ENCODE data around the gene AEN.

AEN gene

GRCh38 chr15:88606070-88606794, 14.9 kb upstream of the AEN start:
- no peak for DNase-seq (ENCODE audit: low read depth)
- TF ChIP-seq, protein P1, sequence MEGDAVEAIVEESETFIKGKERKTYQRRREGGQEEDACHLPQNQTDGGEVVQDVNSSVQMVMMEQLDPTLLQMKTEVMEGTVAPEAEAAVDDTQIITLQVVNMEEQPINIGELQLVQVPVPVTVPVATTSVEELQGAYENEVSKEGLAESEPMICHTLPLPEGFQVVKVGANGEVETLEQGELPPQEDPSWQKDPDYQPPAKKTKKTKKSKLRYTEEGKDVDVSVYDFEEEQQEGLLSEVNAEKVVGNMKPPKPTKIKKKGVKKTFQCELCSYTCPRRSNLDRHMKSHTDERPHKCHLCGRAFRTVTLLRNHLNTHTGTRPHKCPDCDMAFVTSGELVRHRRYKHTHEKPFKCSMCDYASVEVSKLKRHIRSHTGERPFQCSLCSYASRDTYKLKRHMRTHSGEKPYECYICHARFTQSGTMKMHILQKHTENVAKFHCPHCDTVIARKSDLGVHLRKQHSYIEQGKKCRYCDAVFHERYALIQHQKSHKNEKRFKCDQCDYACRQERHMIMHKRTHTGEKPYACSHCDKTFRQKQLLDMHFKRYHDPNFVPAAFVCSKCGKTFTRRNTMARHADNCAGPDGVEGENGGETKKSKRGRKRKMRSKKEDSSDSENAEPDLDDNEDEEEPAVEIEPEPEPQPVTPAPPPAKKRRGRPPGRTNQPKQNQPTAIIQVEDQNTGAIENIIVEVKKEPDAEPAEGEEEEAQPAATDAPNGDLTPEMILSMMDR (IDR thresholded peaks at IDR 0.05; ENCODE audit: low read depth, low read length, missing control alignments) = no peak
- H3K4me3 ChIP-seq (ENCODE audit: low read depth, low read length) = no peak overlapping the region

DNA sequence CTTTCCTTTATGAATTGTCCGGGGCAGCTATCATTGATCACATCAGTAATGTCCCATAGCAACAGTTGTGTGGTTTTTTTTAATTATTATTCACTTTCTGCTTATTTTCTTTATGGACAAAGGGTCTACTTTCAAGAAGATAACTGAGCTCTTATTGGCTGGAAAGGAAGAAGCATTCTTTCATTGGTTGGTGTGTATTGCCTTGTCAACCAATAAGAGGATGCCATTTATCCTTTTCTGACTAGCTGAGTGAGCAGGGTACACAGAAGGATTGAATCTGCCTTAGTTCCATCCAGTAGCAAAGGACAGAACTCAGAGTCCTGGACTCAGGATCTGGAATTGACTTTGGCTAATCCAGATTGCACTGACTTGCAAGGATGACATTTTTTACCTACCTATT, 13.2 kb upstream of the AEN start:
- no peak overlapping the region for H3K4me3 ChIP-seq (ENCODE audit: low read depth, low read length)
- no peak for DNase-seq (ENCODE audit: low read depth)
- TF ChIP-seq, protein P1 (IDR thresholded peaks at IDR 0.05; ENCODE audit: low read depth, low read length, missing control alignments) = no peak

DNA sequence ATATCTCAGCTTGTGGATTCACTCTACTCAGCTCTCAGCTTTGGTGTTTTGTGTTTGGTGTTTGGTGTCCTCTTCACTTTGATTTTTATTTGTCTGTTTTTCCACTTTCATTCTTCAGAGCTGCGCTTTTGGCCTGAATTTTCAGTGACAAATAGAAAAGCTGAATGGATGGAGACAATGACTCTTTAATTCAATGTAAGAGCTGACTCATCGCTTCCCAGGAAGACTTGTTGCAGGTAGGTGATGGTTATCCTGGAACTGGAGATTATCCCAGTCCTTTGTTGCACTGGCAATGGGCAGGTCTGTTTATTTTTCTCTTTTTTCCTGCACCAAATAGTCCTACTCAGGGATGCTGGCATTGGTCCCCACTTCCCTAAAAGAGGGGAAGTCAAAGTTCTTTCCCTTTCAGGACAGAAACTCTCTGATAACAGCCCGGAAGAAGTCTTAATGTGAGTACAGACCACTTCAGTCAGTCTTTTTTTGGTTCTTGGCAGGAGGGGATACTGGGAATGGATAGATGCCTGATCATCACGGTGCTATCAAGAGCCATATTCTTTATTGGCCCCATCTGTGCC, 12.4 kb upstream of the AEN start:
- TF ChIP-seq, protein P1 (IDR thresholded peaks at IDR 0.05; ENCODE audit: low read depth, low read length, missing control alignments) = no peak
- no peak for DNase-seq (ENCODE audit: low read depth)
- no peak overlapping the region for H3K4me3 ChIP-seq (ENCODE audit: low read depth, low read length)

DNA sequence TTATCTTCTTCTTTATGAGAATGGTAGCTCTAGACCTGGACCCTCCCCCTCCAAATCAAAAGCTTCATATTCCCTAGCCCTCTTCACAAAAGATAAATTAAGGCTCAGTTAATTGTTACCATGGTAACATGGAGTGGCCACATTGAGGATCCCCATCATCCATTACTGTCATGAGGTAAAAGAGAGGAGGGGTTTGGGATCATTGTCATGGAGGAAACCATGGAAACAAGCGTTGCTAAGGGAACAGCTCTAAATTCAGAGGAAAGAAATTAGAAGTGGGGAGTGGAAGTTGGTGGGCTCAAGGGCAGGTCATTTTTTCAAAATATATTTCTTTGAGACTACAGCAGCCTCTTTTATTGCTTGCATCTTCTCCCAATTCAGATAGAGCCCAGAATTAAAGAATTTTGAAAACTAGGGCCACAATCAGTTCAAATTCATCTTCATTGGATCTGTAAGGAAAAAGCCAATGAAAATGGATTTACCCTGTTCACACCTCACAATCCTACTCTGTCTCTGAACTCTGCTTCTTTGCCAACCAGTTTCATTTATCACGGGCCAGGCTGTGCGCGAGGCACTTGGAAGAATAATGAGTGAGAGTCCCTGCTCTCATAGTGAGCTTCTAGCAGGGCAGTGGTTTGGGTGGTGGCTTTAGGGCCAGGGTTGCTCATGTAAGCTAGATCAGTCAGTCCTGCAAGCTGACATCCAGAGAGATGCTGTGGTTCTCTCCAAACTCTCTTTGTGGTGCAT, 11.6 kb upstream of the AEN start:
- TF ChIP-seq, protein P1 (IDR thresholded peaks at IDR 0.05; ENCODE audit: low read depth, low read length, missing control alignments) = no peak
- H3K4me3 ChIP-seq (ENCODE audit: low read depth, low read length) = no peak overlapping the region
- no peak for DNase-seq (ENCODE audit: low read depth)

- no peak overlapping the region for H3K4me3 ChIP-seq (ENCODE audit: low read depth, low read length)
- TF ChIP-seq, protein P1 (IDR thresholded peaks at IDR 0.05; ENCODE audit: low read depth, low read length, missing control alignments) = peak; percentile 16
- no peak for DNase-seq (ENCODE audit: low read depth)
Observed at GRCh38 chr15:88610701-88611231, 10.4 kb upstream of the AEN start.

GRCh38 chr15:88612186-88612796, 8.8 kb upstream of the AEN start:
- H3K4me3 ChIP-seq (ENCODE audit: low read depth, low read length) = no peak overlapping the region
- DNase-seq (ENCODE audit: low read depth) = no peak
- TF ChIP-seq, protein P1 (IDR thresholded peaks at IDR 0.05; ENCODE audit: low read depth, low read length, missing control alignments) = no peak

Data from GM12864 (cell line).